GM18907 (cell line): Measurements from ENCODE around the gene ZNF391.
"Not testable (repeated sequence)": the region's sequence is repeated elsewhere in the genome, so short reads cannot be mapped to it uniquely, and the experiment has no call there.

Experiments
- ATAC-seq: cut with Tn5 transposase; IDR thresholded peaks from one replicate; pipeline ENCODE4 v1.9.1; 2021; ENCODE audit warnings: mild to moderate bottlenecking, moderate library complexity; ENCODE audit not compliant: unreplicated experiment

Gene ZNF391

GRCh38 chr6:27422651-27423332 is 34.2 kb downstream of the ZNF391 start:
- ATAC-seq: no peak

GRCh38 chr6:27424851-27425250 is 36.3 kb downstream of the ZNF391 start:
- not testable (repeated sequence) for ATAC-seq

GRCh38 chr6:27426045-27426620 is 37.6 kb downstream of the ZNF391 start:
- ATAC-seq: no peak

GRCh38 chr6:27428502-27428901 is 39.9 kb downstream of the ZNF391 start:
- no peak for ATAC-seq

GRCh38 chr6:27428966-27429365 is 40.4 kb downstream of the ZNF391 start:
- no peak for ATAC-seq

GRCh38 chr6:27433714-27434113 is 45.2 kb downstream of the ZNF391 start:
- ATAC-seq: no peak

- no peak for ATAC-seq
Measured at GRCh38 chr6:27439371-27439770, 50.8 kb downstream of the ZNF391 start.

GRCh38 chr6:27441001-27441400 is 52.4 kb downstream of the ZNF391 start:
- no peak for ATAC-seq

GRCh38 chr6:27442932-27443331 is 54.4 kb downstream of the ZNF391 start:
- no peak for ATAC-seq

GRCh38 chr6:27448456-27448855 is 59.9 kb downstream of the ZNF391 start:
- no peak for ATAC-seq

- ATAC-seq: no peak
Measured at GRCh38 chr6:27451660-27452390, 63.3 kb downstream of the ZNF391 start.

- no peak for ATAC-seq
Measured at GRCh38 chr6:27452496-27452897, 63.9 kb downstream of the ZNF391 start.
